ENCODE measurements around the gene SNX22. TPM values are rescaled to one million over a fixed set of nuclear protein-coding genes. Genes with fewer than 3 reads are reported as not detected.

SNX22 gene
- total RNA-seq, 6 experiments from 2014 or later: 0.07 to 0.21 (median 0.14) TPM; not detected in 2

- Mint-ChIP-seq H3K9me3 (no peaks in the 10 kb centered on the region), H3K4me3 (no peak overlapping the region), H3K27me3 (ENCODE audit: insufficient read depth) (no peaks in the 10 kb centered on the region)
Observed at GRCh38 chr15:64121614-64122013, 29.9 kb upstream of the SNX22 start.

GRCh38 chr15:64122444-64122843 lies 29.1 kb upstream of the SNX22 start:
- no peak overlapping the region for H3K27ac Mint-ChIP-seq
- TF ChIP-seq CTCF (IDR thresholded peaks at IDR 0.05): no peak
- H3K4me3 Mint-ChIP-seq: no peak overlapping the region
- peaks cover 31% of the 10 kb centered on the region for H3K36me3 Mint-ChIP-seq (ENCODE audit: low read depth)
- no peaks in the 10 kb centered on the region for H3K9me3 Mint-ChIP-seq
- no peaks in the 10 kb centered on the region for H3K4me1 Mint-ChIP-seq (ENCODE audit: low read depth)
- H3K27me3 Mint-ChIP-seq (ENCODE audit: insufficient read depth): no peaks in the 10 kb centered on the region
- no peak for DNase-seq

More at GRCh38 chr15:64121614-64122013, 29.9 kb upstream of the SNX22 start:
- TF ChIP-seq CTCF (IDR thresholded peaks at IDR 0.05): no peak
- Mint-ChIP-seq H3K27ac (no peak overlapping the region), H3K4me1 (ENCODE audit: low read depth) (no peaks in the 10 kb centered on the region), H3K36me3 (ENCODE audit: low read depth) (peaks cover 27% of the 10 kb centered on the region)
- DNase-seq: no peak

GRCh38 chr15:64122936-64123351 lies 28.6 kb upstream of the SNX22 start:
- no peak overlapping the region for H3K27ac Mint-ChIP-seq
- no peaks in the 10 kb centered on the region for H3K4me1 Mint-ChIP-seq (ENCODE audit: low read depth)
- peaks cover 32% of the 10 kb centered on the region for H3K36me3 Mint-ChIP-seq (ENCODE audit: low read depth)
- H3K9me3 Mint-ChIP-seq: no peaks in the 10 kb centered on the region
- no peaks in the 10 kb centered on the region for H3K27me3 Mint-ChIP-seq (ENCODE audit: insufficient read depth)
- no peak for TF ChIP-seq CTCF (IDR thresholded peaks at IDR 0.05)
- DNase-seq: no peak
- H3K4me3 Mint-ChIP-seq: no peak overlapping the region

- Mint-ChIP-seq H3K27me3 (ENCODE audit: insufficient read depth) (no peaks in the 10 kb centered on the region), H3K27ac (no peak overlapping the region), H3K9me3 (no peaks in the 10 kb centered on the region), H3K4me3 (no peak overlapping the region), H3K4me1 (ENCODE audit: low read depth) (no peaks in the 10 kb centered on the region), H3K36me3 (ENCODE audit: low read depth) (peaks cover 36% of the 10 kb centered on the region)
- no peak for TF ChIP-seq CTCF (IDR thresholded peaks at IDR 0.05)
- DNase-seq: no peak
Observed at GRCh38 chr15:64125978-64126377, 25.6 kb upstream of the SNX22 start.

- TF ChIP-seq CTCF (IDR thresholded peaks at IDR 0.05): no peak
- H3K4me3 Mint-ChIP-seq: no peak overlapping the region
- peaks cover 47% of the 10 kb centered on the region for H3K36me3 Mint-ChIP-seq (ENCODE audit: low read depth)
- H3K9me3 Mint-ChIP-seq: no peaks in the 10 kb centered on the region
- H3K27me3 Mint-ChIP-seq (ENCODE audit: insufficient read depth): no peaks in the 10 kb centered on the region
- H3K4me1 Mint-ChIP-seq (ENCODE audit: low read depth): no peaks in the 10 kb centered on the region
- no peak overlapping the region for H3K27ac Mint-ChIP-seq
- no peak for DNase-seq
Observed at GRCh38 chr15:64127521-64128270, 23.8 kb upstream of the SNX22 start.
